ENCODE measurements around the gene CAST.

GRCh38 chr5:96816991-96817390 lies 154.8 kb downstream of the CAST start:
- TF ChIP-seq CTCF (IDR thresholded peaks at IDR 0.05) (no peak), POLR2A (IDR thresholded peaks at IDR 0.05) (no peak)
